ENCODE data around the gene PCYT1A.
A peak's percentile ranks its signal among the peaks of the same experiment; 100 is the strongest.

The PCYT1A gene

GRCh38 chr3:196284396-196284795, 3.1 kb downstream of the PCYT1A start:
- TF ChIP-seq, protein P1, sequence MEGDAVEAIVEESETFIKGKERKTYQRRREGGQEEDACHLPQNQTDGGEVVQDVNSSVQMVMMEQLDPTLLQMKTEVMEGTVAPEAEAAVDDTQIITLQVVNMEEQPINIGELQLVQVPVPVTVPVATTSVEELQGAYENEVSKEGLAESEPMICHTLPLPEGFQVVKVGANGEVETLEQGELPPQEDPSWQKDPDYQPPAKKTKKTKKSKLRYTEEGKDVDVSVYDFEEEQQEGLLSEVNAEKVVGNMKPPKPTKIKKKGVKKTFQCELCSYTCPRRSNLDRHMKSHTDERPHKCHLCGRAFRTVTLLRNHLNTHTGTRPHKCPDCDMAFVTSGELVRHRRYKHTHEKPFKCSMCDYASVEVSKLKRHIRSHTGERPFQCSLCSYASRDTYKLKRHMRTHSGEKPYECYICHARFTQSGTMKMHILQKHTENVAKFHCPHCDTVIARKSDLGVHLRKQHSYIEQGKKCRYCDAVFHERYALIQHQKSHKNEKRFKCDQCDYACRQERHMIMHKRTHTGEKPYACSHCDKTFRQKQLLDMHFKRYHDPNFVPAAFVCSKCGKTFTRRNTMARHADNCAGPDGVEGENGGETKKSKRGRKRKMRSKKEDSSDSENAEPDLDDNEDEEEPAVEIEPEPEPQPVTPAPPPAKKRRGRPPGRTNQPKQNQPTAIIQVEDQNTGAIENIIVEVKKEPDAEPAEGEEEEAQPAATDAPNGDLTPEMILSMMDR (IDR thresholded peaks at IDR 0.05; ENCODE audit: insufficient read depth, low read depth, low read length, missing control alignments) = no peak
- DNase-seq (ENCODE audit: low read depth) = no peak
- no peak overlapping the region for H3K4me3 ChIP-seq (ENCODE audit: low read length)

DNA sequence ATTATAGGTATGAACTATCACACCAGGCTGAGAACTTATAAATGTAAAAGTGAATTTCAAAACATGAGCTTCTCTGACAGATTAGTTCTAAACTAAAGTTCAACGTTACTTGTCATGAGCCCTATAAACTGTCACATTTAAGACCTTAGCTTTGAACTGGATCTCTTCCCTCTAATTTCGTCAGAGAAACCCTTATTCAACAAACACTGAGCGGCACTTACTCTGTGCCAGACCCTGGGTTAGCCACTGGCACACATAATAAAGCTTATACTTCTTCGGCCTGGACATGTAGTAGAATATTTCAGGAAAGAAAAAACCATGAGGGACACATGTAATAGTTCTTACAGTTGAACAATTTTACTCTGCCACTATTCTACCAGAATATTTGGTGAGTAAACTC, 5.6 kb downstream of the PCYT1A start:
- DNase-seq (ENCODE audit: low read depth) = no peak
- no peak overlapping the region for H3K4me3 ChIP-seq (ENCODE audit: low read length)
- TF ChIP-seq, protein P1 (IDR thresholded peaks at IDR 0.05; ENCODE audit: insufficient read depth, low read depth, low read length, missing control alignments) = no peak

GRCh38 chr3:196280689-196281440, 6.7 kb downstream of the PCYT1A start:
- H3K4me3 ChIP-seq (ENCODE audit: low read length) = no peak overlapping the region
- TF ChIP-seq, protein P1 (IDR thresholded peaks at IDR 0.05; ENCODE audit: insufficient read depth, low read depth, low read length, missing control alignments) = no peak
- DNase-seq (ENCODE audit: low read depth) = no peak

DNA sequence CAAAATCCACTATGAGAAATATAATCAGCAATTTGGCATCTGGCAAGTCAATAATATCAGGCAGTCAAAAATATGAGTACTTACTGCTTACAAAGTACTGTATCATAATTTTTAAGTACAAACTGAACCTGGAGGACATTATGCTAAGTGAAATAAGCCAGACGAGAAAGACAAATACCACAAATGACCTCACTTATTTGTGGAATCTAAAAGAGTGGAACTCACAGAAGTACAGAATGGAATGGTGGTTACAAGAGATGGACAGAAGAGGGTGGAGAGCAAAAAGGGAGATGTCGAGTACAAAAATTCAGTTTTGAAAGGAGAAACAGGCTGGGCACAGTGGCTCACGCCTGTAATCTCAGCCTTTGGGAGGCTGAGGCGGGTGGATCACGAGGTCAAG, 12.4 kb downstream of the PCYT1A start:
- no peak overlapping the region for H3K4me3 ChIP-seq (ENCODE audit: low read length)
- TF ChIP-seq, protein P1 (IDR thresholded peaks at IDR 0.05; ENCODE audit: insufficient read depth, low read depth, low read length, missing control alignments) = no peak
- DNase-seq (ENCODE audit: low read depth) = no peak

DNA sequence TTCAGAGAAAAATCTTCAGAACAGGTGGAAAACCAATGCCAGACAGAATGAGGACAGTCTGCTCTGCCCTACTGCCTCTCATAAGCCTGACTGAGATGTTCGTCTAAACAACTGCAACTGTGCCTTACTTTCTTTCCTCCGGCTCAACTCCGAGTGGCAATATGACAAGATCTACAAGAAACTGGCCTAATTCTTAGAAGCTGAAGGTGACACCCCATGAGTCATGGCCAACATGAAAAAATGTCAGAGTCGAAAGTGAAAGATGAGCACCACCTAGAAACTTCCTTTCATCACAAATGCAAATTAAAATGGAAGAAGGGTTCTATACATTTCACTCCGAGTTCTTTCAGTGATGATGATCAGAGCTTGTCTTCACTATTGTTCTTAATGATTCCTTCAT, 12.9 kb downstream of the PCYT1A start:
- peak; percentile 62 for DNase-seq (ENCODE audit: low read depth)

GRCh38 chr3:196273655-196274054, 13.9 kb downstream of the PCYT1A start:
- DNase-seq (ENCODE audit: low read depth) = no peak
- no peak overlapping the region for H3K4me3 ChIP-seq (ENCODE audit: low read length)
- TF ChIP-seq, protein P1 (IDR thresholded peaks at IDR 0.05; ENCODE audit: insufficient read depth, low read depth, low read length, missing control alignments) = no peak

More for the DNA sequence above, 12.9 kb downstream of the PCYT1A start:
- TF ChIP-seq, protein P1 (IDR thresholded peaks at IDR 0.05; ENCODE audit: insufficient read depth, low read depth, low read length, missing control alignments) = no peak
- no peak overlapping the region for H3K4me3 ChIP-seq (ENCODE audit: low read length)

GRCh38 chr3:196272826-196273225, 14.7 kb downstream of the PCYT1A start:
- H3K4me3 ChIP-seq (ENCODE audit: low read length) = no peak overlapping the region
- TF ChIP-seq, protein P1 (IDR thresholded peaks at IDR 0.05; ENCODE audit: insufficient read depth, low read depth, low read length, missing control alignments) = no peak

More at GRCh38 chr3:196272826-196273225, 14.7 kb downstream of the PCYT1A start:
- DNase-seq (ENCODE audit: low read depth) = no peak

Measured in epithelial cell of esophagus (primary cell).